ENCODE measurements around the gene MAML1. TPM values are rescaled to one million over a fixed set of nuclear protein-coding genes. Genes with fewer than 3 reads are reported as not detected.

Gene MAML1
- total and polyA plus RNA-seq, 10 of the 15 experiments (the other 5 are each of a cell fraction or from before 2014, with no cell fraction given), result 0.42 to 23.9 (median 7.3) TPM

GRCh38 chr5:179818746-179819295, 86.2 kb downstream of the MAML1 start (continued):
- no peak for TF ChIP-seq BCLAF1 (IDR thresholded peaks at IDR 0.05)
- no peak for TF ChIP-seq CEBPZ (IDR thresholded peaks at IDR 0.05; ENCODE audit: low read depth, low read length)
- TF ChIP-seq HDAC2 (IDR thresholded peaks at IDR 0.05), result no peak
- TF ChIP-seq PKNOX1 (IDR thresholded peaks at IDR 0.05), result no peak; the same call in 1 of the 2 replicates
- no peak for TF ChIP-seq ZNF622 (IDR thresholded peaks at IDR 0.05)
- peak; percentile 95 for TF ChIP-seq NR2F1 (conservative IDR thresholded peaks at IDR 0.05)
- TF ChIP-seq POLR2AphosphoS5 (IDR thresholded peaks at IDR 0.05; ENCODE audit: low read length), result peak; percentile 71; the same call in 1 of the 2 replicates
- TF ChIP-seq GABPA (IDR thresholded peaks at IDR 0.05; ENCODE audit: low read depth), result no peak
- TF ChIP-seq ZNF687 (IDR thresholded peaks at IDR 0.05), result peak; percentile 96
- TF ChIP-seq EZH2 (IDR thresholded peaks at IDR 0.05; ENCODE audit: borderline replicate concordance, control insufficient read depth, low read depth, low read length), result no peak
- peak; percentile 44; the same call in 1 of the 2 replicates for TF ChIP-seq GATAD2B (conservative IDR thresholded peaks at IDR 0.05; ENCODE audit: low read depth)
- peak in 1 of 2 experiments; percentile 32; a peak in 1 of 3 replicates for TF ChIP-seq EGR1 (IDR thresholded peaks at IDR 0.05; ENCODE audit: borderline replicate concordance in 1 of 2, low read depth in 2 of 2, low read length in 2 of 2)
- peak; percentile 94 for TF ChIP-seq PAX5 (IDR thresholded peaks at IDR 0.05; ENCODE audit: borderline replicate concordance, low read depth, low read length)
- TF ChIP-seq ZNF217 (IDR thresholded peaks at IDR 0.05), result 0 out of 2 replicates have a peak, but pooled peaks have one; percentile 19
- TF ChIP-seq HDGF (IDR thresholded peaks at IDR 0.05), result peak; percentile 95
